ENCODE measurements around the gene NPAS2. TPM values are rescaled to one million over a fixed set of nuclear protein-coding genes. Genes with fewer than 3 reads are reported as not detected.

NPAS2 gene
- polyA plus RNA-seq, 1 of the 3 experiments (the other 2 are of a cell fraction) = 58.5 TPM

- TF ChIP-seq MAX (IDR thresholded peaks at IDR 0.05; ENCODE audit: low read depth) = no peak
- no peak for TF ChIP-seq USF2 (IDR thresholded peaks at IDR 0.05; ENCODE audit: borderline replicate concordance, low read depth, low read length)
- no peak for TF ChIP-seq MXI1 (IDR thresholded peaks at IDR 0.05; ENCODE audit: low read depth, low read length)
- no peak for TF ChIP-seq IRF3 (IDR thresholded peaks at IDR 0.05; ENCODE audit: low read depth, low read length)
- TF ChIP-seq CTCF (IDR thresholded peaks at IDR 0.05) = no peak
- TF ChIP-seq FOXJ3 (CRISPR knock-in tag; IDR thresholded peaks at IDR 0.05) = no peak
- TF ChIP-seq RAD21 (IDR thresholded peaks at IDR 0.05; ENCODE audit: low read length) = no peak
- TF ChIP-seq ELF1 (IDR thresholded peaks at IDR 0.05) = no peak
Measured at GRCh38 chr2:100812116-100812515, 7.8 kb upstream of the NPAS2 start (continued).

- WGBS (ENCODE audit: low lambda C conversion rate) = 74% methylated on average over 4 of the region's 4 CpGs
- Histone ChIP-seq H3K27ac (ENCODE audit: low read depth in 2 of 2, low read length in 1 of 2) (no peak overlapping the region), H3K36me3 (replicated peaks in 1 of 2; ENCODE audit: control insufficient read depth in 1 of 2, insufficient read depth in 2 of 2, low read length in 1 of 2) (no peaks in the 10 kb centered on the region), H3K9me3 (no peaks in the 10 kb centered on the region), H4K20me1 (ENCODE audit: insufficient read depth) (no peaks in the 10 kb centered on the region), H3K79me2 (ENCODE audit: insufficient read depth) (no peaks in the 10 kb centered on the region), H3K9ac (no peak overlapping the region), H3K4me1 (ENCODE audit: control insufficient read depth in 1 of 2, insufficient read depth in 2 of 2, low read depth in 1 of 2, low read length in 1 of 2) (peaks cover 0 to 9% of the 10 kb centered on the region in 2 experiments; a peak in 1 of 4 replicates), H3K27me3 (ENCODE audit: insufficient read depth) (no peaks in the 10 kb centered on the region), H2AFZ (ENCODE audit: low read depth) (no peak overlapping the region), H3K4me2 (no peak overlapping the region), H3K9me2 (no peaks in the 10 kb centered on the region), H3K4me3 (ENCODE audit: low read depth in 2 of 2, low read length in 1 of 2) (no peak overlapping the region), H3F3A (replicated peaks; ENCODE audit: insufficient read depth) (peaks cover 7% of the 10 kb centered on the region)
- ChIA-PET POLR2A (no interaction called here), CTCF (no interaction called here)
- no peak for TF ChIP-seq CTCF (IDR thresholded peaks at IDR 0.05)
- TF ChIP-seq EP300 (IDR thresholded peaks at IDR 0.05; ENCODE audit: borderline replicate concordance in 1 of 2, low read depth in 1 of 2, low read length in 1 of 2) = no peak
- no peak for TF ChIP-seq RCOR1 (IDR thresholded peaks at IDR 0.05; ENCODE audit: low read length)
- TF ChIP-seq MXI1 (IDR thresholded peaks at IDR 0.05; ENCODE audit: low read depth, low read length) = no peak
- TF ChIP-seq ELF1 (IDR thresholded peaks at IDR 0.05) = no peak
- no peak for TF ChIP-seq TAF1 (IDR thresholded peaks at IDR 0.05; ENCODE audit: borderline replicate concordance, low read depth, low read length)
- TF ChIP-seq GATA2 (CRISPR knock-in tag; IDR thresholded peaks at IDR 0.05) = no peak
- no peak for TF ChIP-seq PBX3 (IDR thresholded peaks at IDR 0.05)
- no peak for TF ChIP-seq TEAD4 (IDR thresholded peaks at IDR 0.05; ENCODE audit: borderline replicate concordance, insufficient read depth)
- no peak for TF ChIP-seq TCF12 (IDR thresholded peaks at IDR 0.05)
- no peak for TF ChIP-seq GABPA (IDR thresholded peaks at IDR 0.05; ENCODE audit: low read depth)
- TF ChIP-seq MAX (IDR thresholded peaks at IDR 0.05; ENCODE audit: low read depth) = no peak
- no peak for TF ChIP-seq FOXM1 (IDR thresholded peaks at IDR 0.05; ENCODE audit: low read depth)
- no peak for TF ChIP-seq CHD2 (IDR thresholded peaks at IDR 0.05; ENCODE audit: low read length, partially characterized antibody)
- no peak for TF ChIP-seq FOSL2 (IDR thresholded peaks at IDR 0.05; ENCODE audit: borderline replicate concordance, low read depth)
- TF ChIP-seq JUND (IDR thresholded peaks at IDR 0.05) = no peak
- DNase-seq = no peak
Measured at GRCh38 chr2:100812573-100812972, 7.4 kb upstream of the NPAS2 start.

Data from SK-N-SH (cell line).